GM20000 (cell line): ENCODE measurements around the gene LUC7L2.

ENCODE experiments used
- DNase-seq: peaks from one replicate; pipeline ENCODE4 v3.0.0; 2012; ENCODE audit warnings: low spot score
- TF ChIP-seq, protein P1 (sequence below): IDR thresholded peaks from 2 replicates; pipeline ENCODE4 v1.5.1; 2012; ENCODE audit warnings: mild to moderate bottlenecking, control low read depth; ENCODE audit errors: extremely low read depth, missing control alignments

Gene LUC7L2

DNA sequence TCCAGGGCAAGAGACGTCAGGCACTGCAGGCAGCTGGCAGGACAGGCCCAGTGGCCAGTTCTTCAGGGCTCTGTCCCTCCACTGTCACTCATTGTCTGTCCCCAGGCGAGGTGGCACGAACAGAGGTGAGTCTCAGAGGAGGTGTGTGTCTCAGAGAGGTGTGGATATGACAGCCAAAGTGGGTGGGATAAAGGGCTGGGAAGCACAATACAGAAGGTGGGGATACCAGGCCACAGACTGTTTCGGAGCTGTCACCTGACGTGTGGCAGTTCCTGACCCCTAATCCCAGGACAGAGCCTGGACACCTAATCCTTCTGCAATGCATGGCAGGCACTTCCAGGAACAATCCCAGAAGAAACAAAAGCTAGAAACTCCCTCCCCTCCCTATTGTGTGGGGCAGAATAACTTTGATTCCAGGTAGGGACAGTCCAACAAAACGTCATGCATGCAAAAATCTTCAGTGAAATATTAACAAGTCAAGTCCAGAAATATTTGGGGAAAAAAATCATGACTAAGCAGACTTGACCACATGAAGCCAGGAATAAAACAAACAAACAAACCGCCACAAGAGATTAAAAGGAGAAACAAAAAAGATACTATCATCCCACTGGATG lies 112.2 kb downstream of the LUC7L2 start:
- DNase-seq: peak; percentile 5

More for the DNA sequence above, 112.2 kb downstream of the LUC7L2 start:
- TF ChIP-seq, protein P1, sequence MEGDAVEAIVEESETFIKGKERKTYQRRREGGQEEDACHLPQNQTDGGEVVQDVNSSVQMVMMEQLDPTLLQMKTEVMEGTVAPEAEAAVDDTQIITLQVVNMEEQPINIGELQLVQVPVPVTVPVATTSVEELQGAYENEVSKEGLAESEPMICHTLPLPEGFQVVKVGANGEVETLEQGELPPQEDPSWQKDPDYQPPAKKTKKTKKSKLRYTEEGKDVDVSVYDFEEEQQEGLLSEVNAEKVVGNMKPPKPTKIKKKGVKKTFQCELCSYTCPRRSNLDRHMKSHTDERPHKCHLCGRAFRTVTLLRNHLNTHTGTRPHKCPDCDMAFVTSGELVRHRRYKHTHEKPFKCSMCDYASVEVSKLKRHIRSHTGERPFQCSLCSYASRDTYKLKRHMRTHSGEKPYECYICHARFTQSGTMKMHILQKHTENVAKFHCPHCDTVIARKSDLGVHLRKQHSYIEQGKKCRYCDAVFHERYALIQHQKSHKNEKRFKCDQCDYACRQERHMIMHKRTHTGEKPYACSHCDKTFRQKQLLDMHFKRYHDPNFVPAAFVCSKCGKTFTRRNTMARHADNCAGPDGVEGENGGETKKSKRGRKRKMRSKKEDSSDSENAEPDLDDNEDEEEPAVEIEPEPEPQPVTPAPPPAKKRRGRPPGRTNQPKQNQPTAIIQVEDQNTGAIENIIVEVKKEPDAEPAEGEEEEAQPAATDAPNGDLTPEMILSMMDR: no peak
